HG03571 (cell line): ENCODE measurements around the gene CENPX.

Experiments
- ATAC-seq: cut with Tn5 transposase; IDR thresholded peaks from one replicate; pipeline ENCODE4 v1.9.1; 2021; ENCODE audit not compliant: unreplicated experiment

CENPX gene

GRCh38 chr17:82055023-82055964, 32.6 kb upstream of the CENPX start:
- no peak for ATAC-seq

- no peak for ATAC-seq
Measured at GRCh38 chr17:82054351-82055022, 31.8 kb upstream of the CENPX start.

GRCh38 chr17:82053556-82054263, 31.0 kb upstream of the CENPX start:
- no peak for ATAC-seq

GRCh38 chr17:82053130-82053529, 30.5 kb upstream of the CENPX start:
- no peak for ATAC-seq

GRCh38 chr17:82052638-82053059, 30.0 kb upstream of the CENPX start:
- no peak for ATAC-seq

GRCh38 chr17:82051776-82052637, 29.3 kb upstream of the CENPX start, which contains the start of the genes GPS1 and RFNG:
Gene GPS1 (plus strand): TSS chr17:82051898. CDS start chr17:82051932, 34 bp downstream.
Gene RFNG (minus strand): TSS chr17:82051811. CDS start chr17:82051766, 45 bp downstream.
- ATAC-seq = peak; percentile 42

GRCh38 chr17:82050761-82051641, 28.3 kb upstream of the CENPX start:
- ATAC-seq = no peak

GRCh38 chr17:82050152-82050760, 27.6 kb upstream of the CENPX start:
- ATAC-seq = no peak

GRCh38 chr17:82049521-82049971, 26.9 kb upstream of the CENPX start:
- no peak for ATAC-seq

GRCh38 chr17:82049106-82049505, 26.4 kb upstream of the CENPX start:
- no peak for ATAC-seq

- no peak for ATAC-seq
Measured at GRCh38 chr17:82048571-82048971, 25.9 kb upstream of the CENPX start.

GRCh38 chr17:82047914-82048570, 25.4 kb upstream of the CENPX start:
- ATAC-seq = no peak

GRCh38 chr17:82047379-82047778, 24.7 kb upstream of the CENPX start:
- ATAC-seq = no peak

GRCh38 chr17:82046903-82047302, 24.2 kb upstream of the CENPX start:
- ATAC-seq = no peak

GRCh38 chr17:82045936-82046484, 23.3 kb upstream of the CENPX start:
- no peak for ATAC-seq

GRCh38 chr17:82043507-82043906, 20.8 kb upstream of the CENPX start:
- ATAC-seq = no peak

- no peak for ATAC-seq
Measured at GRCh38 chr17:82042649-82043048, 20.0 kb upstream of the CENPX start.
